H9 (cell line): ENCODE measurements around the gene PFN3. TPM values are rescaled to one million over a fixed set of nuclear protein-coding genes. Genes with fewer than 3 reads are reported as not detected.

Experiments used
- DNase-seq: peaks from one replicate; pipeline ENCODE4 v3.0.0-alpha.2; 2017
- H2AFZ ChIP-seq: one replicate; pipeline ENCODE4 v1.6.1; 2013; ENCODE audit warnings: mild to moderate bottlenecking, low read length, control low read depth, moderate library complexity
- H2AK5ac ChIP-seq: 2 replicates; pipeline ENCODE4 v1.6.1; 2013; ENCODE audit warnings: low read length, control low read depth, mixed read lengths; ENCODE audit not compliant: insufficient read length
- H2BK120ac ChIP-seq: one replicate; pipeline ENCODE4 v1.6.1; 2013; ENCODE audit warnings: low read depth, mild to moderate bottlenecking, low read length, control low read depth, inconsistent platforms; ENCODE audit not compliant: poor library complexity, severe bottlenecking
- H2BK12ac ChIP-seq: 2 replicates; pipeline ENCODE4 v1.6.1; 2013; ENCODE audit warnings: low read length, control low read depth, mixed read lengths, low read depth; ENCODE audit not compliant: insufficient read length
- H2BK15ac ChIP-seq: 2 replicates; pipeline ENCODE4 v1.6.1; 2013; ENCODE audit warnings: low read depth, low read length, control low read depth
- H2BK20ac ChIP-seq: one replicate; pipeline ENCODE4 v1.6.1; 2013; ENCODE audit warnings: low read depth, mild to moderate bottlenecking, low read length, control low read depth, inconsistent platforms; ENCODE audit not compliant: poor library complexity, severe bottlenecking
- H2BK5ac ChIP-seq: 2 replicates; pipeline ENCODE4 v1.6.1; 2013; ENCODE audit warnings: low read length, control low read depth, mixed read lengths; ENCODE audit not compliant: insufficient read length
- H3K14ac ChIP-seq: 2 replicates; pipeline ENCODE4 v1.6.1; 2013; ENCODE audit warnings: low read length, control low read depth; ENCODE audit not compliant: insufficient read depth
- H3K18ac ChIP-seq: 2 replicates; pipeline ENCODE4 v1.6.1; 2013; ENCODE audit warnings: low read depth, mild to moderate bottlenecking, mixed read lengths, low read length, control low read depth; ENCODE audit not compliant: insufficient read length
- H3K23ac ChIP-seq: 2 replicates; pipeline ENCODE4 v1.6.1; 2013; ENCODE audit warnings: low read length, control low read depth, mixed read lengths, low read depth; ENCODE audit not compliant: insufficient read length
- H3K23me2 ChIP-seq: 2 replicates; pipeline ENCODE4 v1.6.1; 2013; ENCODE audit warnings: low read depth, mild to moderate bottlenecking, mixed read lengths, low read length, control low read depth; ENCODE audit not compliant: insufficient read length, poor library complexity, severe bottlenecking
- H3K27ac ChIP-seq: 2 replicates; pipeline ENCODE4 v1.5.1; 2013; ENCODE audit warnings: low read length, control low read depth, mixed read lengths, low read depth; ENCODE audit not compliant: insufficient read length
- H3K27me3 ChIP-seq: 2 replicates; pipeline ENCODE4 v1.6.1; 2013; ENCODE audit warnings: low read length, control low read depth, inconsistent platforms; ENCODE audit not compliant: insufficient read depth
- H3K4ac ChIP-seq: 2 replicates; pipeline ENCODE4 v1.6.1; 2013; ENCODE audit warnings: low read depth, mild to moderate bottlenecking, control low read depth, inconsistent platforms, low read length, moderate library complexity
- H3K4me1 ChIP-seq: 2 replicates; pipeline ENCODE4 v1.6.1; 2013; ENCODE audit warnings: low read length, control low read depth, inconsistent platforms; ENCODE audit not compliant: insufficient read depth
- H3K4me2 ChIP-seq: 2 replicates; pipeline ENCODE4 v1.6.1; 2013; ENCODE audit warnings: low read length, control low read depth, mixed read lengths; ENCODE audit not compliant: insufficient read length, insufficient read depth
- H3K56ac ChIP-seq: 2 replicates; pipeline ENCODE4 v1.6.1; 2013; ENCODE audit warnings: low read depth, mild to moderate bottlenecking, mixed read lengths, low read length, control low read depth; ENCODE audit not compliant: insufficient read length
- H3K79me1 ChIP-seq: 2 replicates; pipeline ENCODE4 v1.6.1; 2013; ENCODE audit warnings: low read depth, mild to moderate bottlenecking, moderate library complexity, low read length, control low read depth, inconsistent platforms; ENCODE audit not compliant: insufficient read depth, poor library complexity, severe bottlenecking
- H3K79me2 ChIP-seq: 2 replicates; pipeline ENCODE4 v1.6.1; 2013; ENCODE audit warnings: low read length, control low read depth, inconsistent platforms; ENCODE audit not compliant: insufficient read depth
- H3K9ac ChIP-seq: 2 replicates; pipeline ENCODE4 v1.6.1; 2013; ENCODE audit warnings: low read length, control low read depth, mixed read lengths; ENCODE audit not compliant: insufficient read length; ENCODE audit errors: extremely low read depth
- H3K9me3 ChIP-seq: one replicate; pipeline ENCODE4 v1.6.1; 2013; ENCODE audit warnings: low read depth, low read length, inconsistent platforms; ENCODE audit not compliant: control insufficient read depth
- H3T11ph ChIP-seq: one replicate; pipeline ENCODE4 v1.6.1; 2013; ENCODE audit warnings: mild to moderate bottlenecking, low read length, control low read depth, inconsistent platforms
- H4K20me1 ChIP-seq: one replicate; pipeline ENCODE4 v1.6.1; 2013; ENCODE audit not compliant: control insufficient read depth, insufficient read length, insufficient read depth
- H4K5ac ChIP-seq: 2 replicates; pipeline ENCODE4 v1.6.1; 2013; ENCODE audit warnings: low read depth, mild to moderate bottlenecking, mixed read lengths, low read length, control low read depth; ENCODE audit not compliant: insufficient read length
- H4K8ac ChIP-seq: replicated peaks from 2 replicates; pipeline ENCODE4 v1.6.1; 2013; ENCODE audit warnings: low read length, control low read depth, mixed read lengths, low read depth; ENCODE audit not compliant: insufficient read length
- H4K91ac ChIP-seq: 2 replicates; pipeline ENCODE4 v1.6.1; 2013; ENCODE audit warnings: low read depth, mild to moderate bottlenecking, moderate library complexity, mixed read lengths, low read length, control low read depth; ENCODE audit not compliant: insufficient read length
- H3K27ac Mint-ChIP-seq, 3 experiments: 2 replicates in 2 of 3; 3 replicates in 1 of 3; pipeline ENCODE4 v1.8.0; 2020 to 2021; ENCODE audit warnings: mixed read lengths in 3 of 3, mild to moderate bottlenecking in 1 of 3, moderate library complexity in 1 of 3
- H3K27me3 Mint-ChIP-seq: 2 replicates; pipeline ENCODE4 v1.8.0; 2021; ENCODE audit warnings: low read depth, mild to moderate bottlenecking, moderate library complexity, mixed read lengths
- H3K36me3 Mint-ChIP-seq, 3 experiments: 2 replicates in 2 of 3; 3 replicates in 1 of 3; pipeline ENCODE4 v1.8.0; 2020 to 2021; ENCODE audit warnings: low read depth in 3 of 3, mixed read lengths in 3 of 3; ENCODE audit not compliant: insufficient read depth in 1 of 3
- H3K4me1 Mint-ChIP-seq, 2 experiments: 2 replicates each; pipeline ENCODE4 v1.8.0; 2020; ENCODE audit warnings: mixed read lengths in 2 of 2
- H3K4me3 Mint-ChIP-seq, 2 experiments: 2 replicates in 1 of 2; 3 replicates in 1 of 2; pipeline ENCODE4 v1.8.0; 2020 to 2021; ENCODE audit warnings: mild to moderate bottlenecking in 2 of 2, mixed read lengths in 2 of 2, moderate library complexity in 1 of 2
- H3K9me3 Mint-ChIP-seq, 2 experiments: 2 replicates in 1 of 2; 3 replicates in 1 of 2; pipeline ENCODE4 v1.8.0; 2020; ENCODE audit warnings: mild to moderate bottlenecking in 2 of 2, mixed read lengths in 2 of 2, moderate library complexity in 1 of 2
- CTCF ChIP-seq: fragments of 200-600 bp; sonication (generic); conservative IDR thresholded peaks from 3 replicates; pipeline ENCODE4 v1.8.0; 2021; ENCODE audit warnings: antibody characterized with exemption, mild to moderate bottlenecking
- WGBS: extraction: QIAGEN DNeasy Blood & Tissue Kit; methylation state at CpG from one replicate; pipeline ENCODE4 v1.1.7; 2013; ENCODE audit warnings: missing lambda C conversion rate, low lambda C conversion rate, mixed read lengths; ENCODE audit not compliant: insufficient read length; ENCODE audit errors: extremely low coverage; 5-methylcytosine and 5-hydroxymethylcytosine counted together
- total RNA-seq: library from RNA; stranded (reverse); gene quantifications from 2 replicates; pipeline ENCODE4 v1.2.1, GENCODE V29; 2021

Gene PFN3
- total RNA-seq, 1 experiment from 2014 or later, result not detected

GRCh38 chr5:177389241-177390169 is 11.0 kb downstream of the PFN3 start:
- no peak overlapping the region for H3K27ac ChIP-seq
- no CpG with 5 or more reads among the region's 21 CpGs for WGBS
- no peaks in the 10 kb centered on the region for H3K4me1 ChIP-seq
- H3K14ac ChIP-seq, result no peak overlapping the region
- H2AFZ ChIP-seq, result no peak overlapping the region
- no peaks in the 10 kb centered on the region for H3K79me2 ChIP-seq
- no peak overlapping the region for H3K4me2 ChIP-seq
- H4K5ac ChIP-seq, result no peak overlapping the region
- no peak overlapping the region for H2BK15ac ChIP-seq
- no peak overlapping the region for H4K8ac ChIP-seq
- no peaks in the 10 kb centered on the region for H4K20me1 ChIP-seq
- no peaks in the 10 kb centered on the region for H3K79me1 ChIP-seq
- no peak overlapping the region for H2AK5ac ChIP-seq
- Mint-ChIP-seq H3K9me3 (no peaks in the 10 kb centered on the region), H3K27me3 (peaks cover 59% of the 10 kb centered on the region), H3K4me1 (peaks cover 21 to 28% of the 10 kb centered on the region in 2 experiments), H3K27ac (no peak overlapping the region), H3K36me3 (no peaks in the 10 kb centered on the region), H3K4me3 (no peak overlapping the region)
- H2BK20ac ChIP-seq, result no peak overlapping the region
- DNase-seq, result peak; percentile 42
- no peak overlapping the region for H2BK5ac ChIP-seq
- H3K27me3 ChIP-seq, result no peaks in the 10 kb centered on the region; the same call in 1 of the 2 replicates
- H2BK12ac ChIP-seq, result no peak overlapping the region
- no peak overlapping the region for H2BK120ac ChIP-seq
- no peak overlapping the region for H3K56ac ChIP-seq
- H3K9me3 ChIP-seq, result no peaks in the 10 kb centered on the region
- no peak overlapping the region for H3K18ac ChIP-seq
- H3K4ac ChIP-seq, result no peak overlapping the region
- H3T11ph ChIP-seq, result no peak overlapping the region
- H3K23ac ChIP-seq, result no peak overlapping the region
- no peak overlapping the region for H3K9ac ChIP-seq
- H4K91ac ChIP-seq, result no peak overlapping the region
- no peak for TF ChIP-seq CTCF
- no peaks in the 10 kb centered on the region for H3K23me2 ChIP-seq
